ENCODE measurements around the gene SMKR1. TPM values are rescaled to one million over a fixed set of nuclear protein-coding genes. Genes with fewer than 3 reads are reported as not detected.
"Not testable (repeated sequence)": the region's sequence is repeated elsewhere in the genome, so short reads cannot be mapped to it uniquely, and the experiment has no call there.

SMKR1 gene
- total and polyA plus RNA-seq, 3 experiments from 2014 or later, result 11.6 to 13.9 (median 12.2) TPM

DNA sequence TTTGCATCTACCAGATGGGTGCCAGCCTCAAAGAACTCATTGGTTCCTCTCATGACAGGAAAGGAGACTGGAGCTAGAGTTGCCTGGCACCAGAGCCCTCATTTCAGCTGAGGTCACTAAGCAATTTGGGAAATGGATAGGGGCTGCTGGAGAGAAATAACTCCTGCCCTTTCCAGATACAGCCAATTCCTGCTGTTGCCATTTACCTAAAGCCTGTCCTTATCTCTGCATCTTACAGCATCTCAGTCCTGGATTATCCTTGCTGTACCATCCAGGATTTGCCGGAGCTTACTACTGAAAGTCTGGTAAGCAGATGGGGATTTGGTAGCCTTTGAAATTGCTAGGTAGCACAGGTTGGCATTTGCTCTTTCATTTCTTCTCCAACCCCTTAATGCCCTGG lies 31.9 kb upstream of the SMKR1 start:
- no peaks in the 10 kb centered on the region for H3K9me3 Mint-ChIP-seq
- no peak overlapping the region for H3K4me3 Mint-ChIP-seq
- POLR2A ChIA-PET, result no interaction called here
- H3K27ac Mint-ChIP-seq, result peak overlapping the region in 1 of 8 donors; percentile 47
- no peaks in the 10 kb centered on the region for H3K27me3 Mint-ChIP-seq
- Histone ChIP-seq H3K27me3 (ENCODE audit: insufficient read depth, low read length, poor library complexity, severe bottlenecking) (no peaks in the 10 kb centered on the region), H3K4me1 (ENCODE audit: insufficient read depth, low read length) (no peaks in the 10 kb centered on the region), H3K4me3 (ENCODE audit: low read length) (no peak overlapping the region), H3K9me3 (ENCODE audit: low read length) (no peaks in the 10 kb centered on the region), H3K36me3 (ENCODE audit: insufficient read depth, low read length) (no peaks in the 10 kb centered on the region), H3K27ac (ENCODE audit: low read depth, low read length) (no peak overlapping the region)
- peaks cover 0 to 8% (median 0%) of the 10 kb centered on the region in 3 donors for H3K4me1 Mint-ChIP-seq
- DNase-seq, result no peak
- H3K36me3 Mint-ChIP-seq, result no peaks in the 10 kb centered on the region
- CTCF ChIA-PET, result interaction anchor here (1.3 to 4.9 kb wide), 5 partner anchors 37 to 252 kb away, joined by 4 to 48 read pairs (median 8); partner anchors contain the start of gene STRIP2

GRCh38 chr7:129471402-129471827 lies 30.9 kb upstream of the SMKR1 start:
- Histone ChIP-seq H3K27ac (ENCODE audit: low read depth, low read length) (no peak overlapping the region), H3K36me3 (ENCODE audit: insufficient read depth, low read length) (no peaks in the 10 kb centered on the region), H3K4me3 (ENCODE audit: low read length) (no peak overlapping the region), H3K9me3 (ENCODE audit: low read length) (no peaks in the 10 kb centered on the region), H3K27me3 (ENCODE audit: insufficient read depth, low read length, poor library complexity, severe bottlenecking) (no peaks in the 10 kb centered on the region), H3K4me1 (ENCODE audit: insufficient read depth, low read length) (no peaks in the 10 kb centered on the region)
- no peak for DNase-seq
- Mint-ChIP-seq H3K27ac (no peak overlapping the region), H3K4me1 (peaks cover 0 to 8% (median 0%) of the 10 kb centered on the region in 3 donors), H3K36me3 (no peaks in the 10 kb centered on the region), H3K9me3 (no peaks in the 10 kb centered on the region), H3K4me3 (no peak overlapping the region), H3K27me3 (no peaks in the 10 kb centered on the region)
- CTCF ChIA-PET, result interaction anchor here (0.6 to 4.9 kb wide), 10 partner anchors 8 to 253 kb away, joined by 3 to 48 read pairs (median 4); partner anchors contain the start of gene STRIP2
- POLR2A ChIA-PET, result no interaction called here

DNA sequence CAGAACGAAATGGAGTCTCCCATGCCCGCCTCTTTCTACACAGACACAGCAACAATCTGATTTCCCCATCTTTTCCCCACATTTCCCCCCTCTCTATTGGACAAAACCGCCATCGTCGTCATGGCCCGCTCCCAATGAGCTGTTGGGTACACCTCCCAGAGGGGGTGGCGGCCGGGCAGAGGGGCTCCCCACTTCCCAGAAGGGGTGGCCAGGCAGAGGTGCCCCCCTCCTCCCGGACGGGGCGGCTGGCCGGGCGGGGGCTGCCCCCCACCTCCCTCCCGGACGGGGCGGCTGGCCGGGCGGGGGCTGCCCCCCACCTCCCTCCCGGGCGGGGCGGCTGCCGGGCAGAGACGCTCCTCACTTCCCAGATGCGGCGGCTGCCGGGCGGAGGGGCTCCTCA lies 26.4 kb upstream of the SMKR1 start:
- H3K9me3 ChIP-seq (ENCODE audit: low read length); H3K27ac ChIP-seq (ENCODE audit: low read depth, low read length); CTCF ChIA-PET; H3K4me3 Mint-ChIP-seq; H3K36me3 ChIP-seq (ENCODE audit: insufficient read depth, low read length); H3K27me3 Mint-ChIP-seq; H3K36me3 Mint-ChIP-seq; H3K9me3 Mint-ChIP-seq; H3K4me1 ChIP-seq (ENCODE audit: insufficient read depth, low read length); DNase-seq; H3K4me3 ChIP-seq (ENCODE audit: low read length); H3K27me3 ChIP-seq (ENCODE audit: insufficient read depth, low read length, poor library complexity, severe bottlenecking); H3K4me1 Mint-ChIP-seq; H3K27ac Mint-ChIP-seq; POLR2A ChIA-PET: not testable (repeated sequence)

DNA sequence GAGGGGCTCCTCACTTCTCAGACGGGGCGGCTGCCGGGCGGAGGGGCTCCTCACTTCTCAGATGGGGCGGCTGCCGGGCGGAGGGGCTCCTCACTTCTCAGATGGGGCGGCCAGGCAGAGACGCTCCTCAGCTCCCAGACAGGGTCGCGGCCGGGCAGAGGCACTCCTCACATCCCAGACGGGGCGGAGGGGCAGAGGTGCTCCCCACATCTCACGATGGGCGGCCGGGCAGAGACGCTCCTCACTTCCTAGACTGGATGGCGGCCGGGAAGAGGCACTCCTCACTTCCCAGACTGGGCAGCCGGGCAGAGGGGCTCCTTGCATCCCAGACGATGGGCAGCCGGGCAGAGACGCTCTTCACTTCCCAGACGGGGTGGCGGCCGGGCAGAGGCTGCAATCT lies 25.9 kb upstream of the SMKR1 start:
- H3K4me1 Mint-ChIP-seq; H3K4me1 ChIP-seq (ENCODE audit: insufficient read depth, low read length); CTCF ChIA-PET; H3K36me3 ChIP-seq (ENCODE audit: insufficient read depth, low read length); H3K27me3 Mint-ChIP-seq; H3K36me3 Mint-ChIP-seq; H3K27me3 ChIP-seq (ENCODE audit: insufficient read depth, low read length, poor library complexity, severe bottlenecking); H3K27ac Mint-ChIP-seq; H3K9me3 ChIP-seq (ENCODE audit: low read length); H3K9me3 Mint-ChIP-seq; H3K27ac ChIP-seq (ENCODE audit: low read depth, low read length); DNase-seq; POLR2A ChIA-PET; H3K4me3 Mint-ChIP-seq; H3K4me3 ChIP-seq (ENCODE audit: low read length): not testable (repeated sequence)

- Histone ChIP-seq H3K4me3 (ENCODE audit: low read length) (no peak overlapping the region), H3K9me3 (ENCODE audit: low read length) (no peaks in the 10 kb centered on the region), H3K4me1 (ENCODE audit: insufficient read depth, low read length) (no peaks in the 10 kb centered on the region), H3K27me3 (ENCODE audit: insufficient read depth, low read length, poor library complexity, severe bottlenecking) (no peaks in the 10 kb centered on the region), H3K36me3 (ENCODE audit: insufficient read depth, low read length) (no peaks in the 10 kb centered on the region), H3K27ac (ENCODE audit: low read depth, low read length) (no peak overlapping the region)
- Mint-ChIP-seq H3K27ac (peak overlapping the region in 1 of 8 donors; percentile 31), H3K4me3 (no peak overlapping the region), H3K4me1 (no peaks in the 10 kb centered on the region), H3K9me3 (no peaks in the 10 kb centered on the region), H3K36me3 (no peaks in the 10 kb centered on the region), H3K27me3 (no peaks in the 10 kb centered on the region)
- POLR2A ChIA-PET, result interaction anchor here (0.7 kb wide), 1 partner anchor 340 kb away, joined by 5 read pairs; no protein-coding TSS in a partner anchor
- no peak for DNase-seq
- CTCF ChIA-PET, result interaction anchor here (1.6 kb wide), 1 partner anchor 110 kb away, joined by 4 read pairs; no protein-coding TSS in a partner anchor
Measured at GRCh38 chr7:129479831-129480230, 22.5 kb upstream of the SMKR1 start.

DNA sequence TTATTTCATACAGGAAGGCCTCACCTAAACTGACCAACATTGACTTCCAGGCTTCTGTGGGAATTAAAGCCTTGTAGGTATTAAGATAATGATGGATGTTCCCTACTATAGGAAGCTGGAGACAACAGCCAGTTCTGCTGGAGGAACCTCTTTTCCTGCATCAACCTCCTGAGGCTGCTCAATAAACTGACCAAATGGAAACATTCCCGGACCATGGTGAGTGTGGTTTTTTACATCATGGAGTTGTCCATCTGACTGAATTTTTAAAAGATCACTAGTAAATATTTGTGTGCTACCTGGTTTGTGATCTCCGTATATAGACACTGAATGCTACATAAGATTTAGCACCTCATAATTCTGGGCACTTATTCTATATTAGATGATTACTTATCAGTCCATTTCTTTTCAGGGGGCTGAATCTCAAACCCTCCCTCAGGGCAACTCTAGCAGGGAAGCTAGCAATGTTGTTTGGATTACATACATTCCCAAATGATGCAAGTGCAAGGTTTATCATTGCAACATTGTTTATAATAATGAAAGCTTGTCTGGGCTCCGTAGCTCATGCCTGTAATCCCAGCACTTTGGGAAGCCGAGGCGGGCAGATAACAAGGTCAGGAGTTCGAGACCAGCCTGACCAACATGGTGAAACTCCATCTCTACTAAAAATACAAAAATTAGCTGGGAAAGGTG lies 21.5 kb upstream of the SMKR1 start:
- Mint-ChIP-seq H3K27me3 (no peaks in the 10 kb centered on the region), H3K4me3 (no peak overlapping the region), H3K9me3 (no peaks in the 10 kb centered on the region), H3K27ac (peak overlapping the region in 1 of 8 donors; percentile 17), H3K4me1 (no peaks in the 10 kb centered on the region), H3K36me3 (no peaks in the 10 kb centered on the region)
- Histone ChIP-seq H3K9me3 (ENCODE audit: low read length) (no peaks in the 10 kb centered on the region), H3K27ac (ENCODE audit: low read depth, low read length) (no peak overlapping the region), H3K27me3 (ENCODE audit: insufficient read depth, low read length, poor library complexity, severe bottlenecking) (no peaks in the 10 kb centered on the region), H3K36me3 (ENCODE audit: insufficient read depth, low read length) (no peaks in the 10 kb centered on the region), H3K4me3 (ENCODE audit: low read length) (no peak overlapping the region), H3K4me1 (ENCODE audit: insufficient read depth, low read length) (no peaks in the 10 kb centered on the region)
- no peak for DNase-seq
- POLR2A ChIA-PET, result no interaction called here
- CTCF ChIA-PET, result interaction anchor here (0.9 kb wide), 1 partner anchor 12 kb away, joined by 3 read pairs; no protein-coding TSS in a partner anchor

DNA sequence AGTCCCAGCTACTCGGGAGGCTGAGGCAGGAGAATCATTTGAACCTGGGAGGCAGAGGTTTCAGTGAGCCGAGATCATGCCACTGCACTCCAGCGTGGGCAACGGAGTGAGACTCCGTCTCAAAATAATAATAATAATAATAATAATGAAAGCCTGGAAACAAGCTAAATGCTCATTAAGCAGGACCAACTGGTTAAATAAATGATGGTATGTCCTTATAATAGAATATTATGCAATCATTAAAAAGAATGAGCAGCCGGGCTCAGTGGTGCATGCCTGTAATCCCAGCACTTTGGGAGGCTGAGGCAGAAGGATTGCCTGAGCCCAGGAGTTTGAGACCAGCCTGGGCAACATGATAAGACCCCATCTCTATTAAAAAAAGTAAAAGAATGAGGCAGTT lies 21.0 kb upstream of the SMKR1 start:
- H3K27ac ChIP-seq (ENCODE audit: low read depth, low read length); H3K27ac Mint-ChIP-seq; H3K36me3 ChIP-seq (ENCODE audit: insufficient read depth, low read length); H3K4me3 ChIP-seq (ENCODE audit: low read length); H3K9me3 ChIP-seq (ENCODE audit: low read length); H3K36me3 Mint-ChIP-seq; H3K9me3 Mint-ChIP-seq; CTCF ChIA-PET; H3K27me3 Mint-ChIP-seq; H3K4me3 Mint-ChIP-seq; POLR2A ChIA-PET; H3K27me3 ChIP-seq (ENCODE audit: insufficient read depth, low read length, poor library complexity, severe bottlenecking); H3K4me1 Mint-ChIP-seq; DNase-seq; H3K4me1 ChIP-seq (ENCODE audit: insufficient read depth, low read length): not testable (repeated sequence)

GRCh38 chr7:129482781-129483180 lies 19.6 kb upstream of the SMKR1 start:
- CTCF ChIA-PET, result interaction anchor here (0.8 kb wide), 1 partner anchor 107 kb away, joined by 3 read pairs; no protein-coding TSS in a partner anchor
- no peak for DNase-seq
- H3K36me3 Mint-ChIP-seq, result no peaks in the 10 kb centered on the region

More at GRCh38 chr7:129482781-129483180, 19.6 kb upstream of the SMKR1 start:
- POLR2A ChIA-PET, result no interaction called here
- Mint-ChIP-seq H3K9me3 (no peaks in the 10 kb centered on the region), H3K4me1 (no peaks in the 10 kb centered on the region), H3K27ac (no peak overlapping the region), H3K4me3 (no peak overlapping the region), H3K27me3 (no peaks in the 10 kb centered on the region)
- Histone ChIP-seq H3K27me3 (ENCODE audit: insufficient read depth, low read length, poor library complexity, severe bottlenecking) (no peaks in the 10 kb centered on the region), H3K9me3 (ENCODE audit: low read length) (no peaks in the 10 kb centered on the region), H3K4me3 (ENCODE audit: low read length) (no peak overlapping the region), H3K4me1 (ENCODE audit: insufficient read depth, low read length) (no peaks in the 10 kb centered on the region), H3K36me3 (ENCODE audit: insufficient read depth, low read length) (no peaks in the 10 kb centered on the region), H3K27ac (ENCODE audit: low read depth, low read length) (no peak overlapping the region)
